ENCODE measurements around the gene IGSF23. TPM values are rescaled to one million over a fixed set of nuclear protein-coding genes. Genes with fewer than 3 reads are reported as not detected.
"Not testable (repeated sequence)": the region's sequence is repeated elsewhere in the genome, so short reads cannot be mapped to it uniquely, and the experiment has no call there.

IGSF23 gene
- total RNA-seq, 1 donor from 2014 or later: not detected

- DNase-seq: no peak
- ChIA-PET POLR2A (no interaction called here), CTCF (no interaction called here)
- H3K36me3 Mint-ChIP-seq (ENCODE audit: low read depth): no peaks in the 10 kb centered on the region
- peaks cover 12% of the 10 kb centered on the region for H3K27me3 Mint-ChIP-seq
- ATAC-seq (ENCODE audit: low read depth): no peak
- intact Hi-C loops (cut with micrococcal nuclease): no loop called here
- no peak for TF ChIP-seq CTCF (IDR thresholded peaks at IDR 0.05)
- H3K4me1 Mint-ChIP-seq: peaks cover 20% of the 10 kb centered on the region
- H3K9me3 Mint-ChIP-seq: peaks cover 2% of the 10 kb centered on the region
- no peak overlapping the region for H3K27ac Mint-ChIP-seq
- H3K4me3 Mint-ChIP-seq: no peak overlapping the region
Measured at GRCh38 chr19:44681992-44682790, 68.8 kb downstream of the IGSF23 start.

- POLR2A ChIA-PET: no interaction called here
- peaks cover 20% of the 10 kb centered on the region for H3K4me1 Mint-ChIP-seq
- no peak for ATAC-seq (ENCODE audit: low read depth)
Measured at GRCh38 chr19:44682807-44683206, 69.4 kb downstream of the IGSF23 start.

GRCh38 chr19:44683434-44684210 lies 70.3 kb downstream of the IGSF23 start:
- H3K36me3 Mint-ChIP-seq (ENCODE audit: low read depth): no peaks in the 10 kb centered on the region

More at GRCh38 chr19:44682807-44683206, 69.4 kb downstream of the IGSF23 start:
- no peak overlapping the region for H3K27ac Mint-ChIP-seq
- peaks cover 13% of the 10 kb centered on the region for H3K27me3 Mint-ChIP-seq
- TF ChIP-seq CTCF (IDR thresholded peaks at IDR 0.05): no peak
- intact Hi-C loops (cut with micrococcal nuclease): no loop called here
- no peak overlapping the region for H3K4me3 Mint-ChIP-seq
- CTCF ChIA-PET: no interaction called here
- DNase-seq: no peak
- H3K36me3 Mint-ChIP-seq (ENCODE audit: low read depth): no peaks in the 10 kb centered on the region
- H3K9me3 Mint-ChIP-seq: peaks cover 2% of the 10 kb centered on the region

GRCh38 chr19:44684396-44684795 lies 71.0 kb downstream of the IGSF23 start:
- CTCF ChIA-PET; H3K27ac Mint-ChIP-seq; DNase-seq; H3K36me3 Mint-ChIP-seq (ENCODE audit: low read depth); POLR2A ChIA-PET; intact Hi-C loops (cut with micrococcal nuclease); H3K4me3 Mint-ChIP-seq; ATAC-seq (ENCODE audit: low read depth); H3K9me3 Mint-ChIP-seq: not testable (repeated sequence)
- Mint-ChIP-seq H3K27me3 (peaks cover 15% of the 10 kb centered on the region), H3K4me1 (peaks cover 25% of the 10 kb centered on the region)

More at GRCh38 chr19:44683434-44684210, 70.3 kb downstream of the IGSF23 start:
- intact Hi-C loops (cut with micrococcal nuclease): no loop called here
- ChIA-PET CTCF (no interaction called here), POLR2A (no interaction called here)
- DNase-seq (no peak), ATAC-seq (ENCODE audit: low read depth) (no peak)
- no peak overlapping the region for H3K27ac Mint-ChIP-seq
- no peak overlapping the region for H3K4me3 Mint-ChIP-seq
- no peak for TF ChIP-seq CTCF (IDR thresholded peaks at IDR 0.05)
- peaks cover 2% of the 10 kb centered on the region for H3K9me3 Mint-ChIP-seq
- H3K4me1 Mint-ChIP-seq: peaks cover 20% of the 10 kb centered on the region
- peaks cover 15% of the 10 kb centered on the region for H3K27me3 Mint-ChIP-seq

GRCh38 chr19:44684892-44685863 lies 71.8 kb downstream of the IGSF23 start:
- ChIA-PET POLR2A (interaction anchor here (0.6 to 1.2 kb wide), 5 partner anchors 22 to 88 kb away, joined by 3 to 7 read pairs (median 5); no protein-coding TSS in a partner anchor), CTCF (interaction anchor here (1.1 kb wide), 1 partner anchor 31 kb away, joined by 3 read pairs; no protein-coding TSS in a partner anchor)
- DNase-seq: no peak
- Mint-ChIP-seq H3K36me3 (ENCODE audit: low read depth) (no peaks in the 10 kb centered on the region), H3K9me3 (peaks cover 2% of the 10 kb centered on the region), H3K4me3 (peak overlapping the region; percentile 50), H3K4me1 (peaks cover 31% of the 10 kb centered on the region), H3K27me3 (peaks cover 14% of the 10 kb centered on the region), H3K27ac (no peak overlapping the region)
- ATAC-seq (ENCODE audit: low read depth): no peak
- intact Hi-C loops (cut with micrococcal nuclease): no loop called here
- no peak for TF ChIP-seq CTCF (IDR thresholded peaks at IDR 0.05)

Data from activated B cell treated with CpG ODN at 0.5 μM for 24 hours (primary cell).